ENCODE measurements around the gene BRSK2. TPM values are rescaled to one million over a fixed set of nuclear protein-coding genes. Genes with fewer than 3 reads are reported as not detected.

The BRSK2 gene
- total and polyA plus RNA-seq, 2 of the 4 experiments (the other 2 are of a cell fraction) = 0.18 to 0.62 TPM

- Histone ChIP-seq H3K4me2 (ENCODE audit: low read depth, low read length) (no peak overlapping the region), H2BK15ac (ENCODE audit: low read depth, low read length) (no peak overlapping the region), H4K8ac (ENCODE audit: low read depth in 2 of 2, low read length in 2 of 2) (no peak overlapping the region), H2BK5ac (ENCODE audit: low read depth, low read length, poor library complexity, severe bottlenecking) (no peak overlapping the region), H3K4me1 (ENCODE audit: control insufficient read depth, insufficient read depth, low read length) (peaks cover 1% of the 10 kb centered on the region; the same call in 1 of the 2 replicates), H3K56ac (ENCODE audit: extremely low read depth, insufficient read depth, low read length) (no peak overlapping the region), H4K5ac (ENCODE audit: low read depth, low read length) (no peak overlapping the region), H3K4ac (ENCODE audit: low read depth, low read length) (no peak overlapping the region), H3K27me3 (ENCODE audit: control insufficient read depth, insufficient read depth, low read length) (peaks cover 8% of the 10 kb centered on the region), H3K79me1 (ENCODE audit: low read depth in 1 of 2, low read length in 2 of 2) (no peaks in the 10 kb centered on the region), H2AFZ (replicated peaks; ENCODE audit: low read length, poor library complexity) (no peak overlapping the region), H3K14ac (replicated peaks; ENCODE audit: low read depth, low read length) (no peak overlapping the region), H3K23ac (ENCODE audit: low read depth, low read length) (no peak overlapping the region), H2BK20ac (ENCODE audit: low read depth, low read length) (no peak overlapping the region), H3K27ac (ENCODE audit: insufficient read depth, low read length) (no peak overlapping the region), H3K36me3 (ENCODE audit: control insufficient read depth, insufficient read depth, low read length) (no peaks in the 10 kb centered on the region), H2AK9ac (replicated peaks; ENCODE audit: low read depth, low read length, poor library complexity) (no peak overlapping the region), H3K9me1 (ENCODE audit: insufficient read depth, low read length) (no peaks in the 10 kb centered on the region), H3K9me3 (ENCODE audit: control insufficient read depth, insufficient read depth, low read length) (no peaks in the 10 kb centered on the region), H3K9ac (ENCODE audit: low read depth, low read length) (no peak overlapping the region), H2AK5ac (ENCODE audit: low read depth, low read length) (no peak overlapping the region), H4K91ac (ENCODE audit: insufficient read depth, low read depth, low read length) (no peak overlapping the region), H2BK120ac (ENCODE audit: low read depth, low read length) (no peak overlapping the region), H3K4me3 (ENCODE audit: insufficient read depth, low read depth, low read length) (no peak overlapping the region), H3K18ac (ENCODE audit: low read depth, low read length) (no peak overlapping the region), H4K20me1 (ENCODE audit: insufficient read depth, low read length) (no peaks in the 10 kb centered on the region)
- no TSS peak for BruUV-seq (replicated peaks)
- TF ChIP-seq RFX5 (IDR thresholded peaks at IDR 0.05; ENCODE audit: low read depth, low read length) (no peak), RCOR1 (IDR thresholded peaks at IDR 0.05; ENCODE audit: insufficient replicate concordance, low read length) (no peak), FOS (IDR thresholded peaks at IDR 0.05; ENCODE audit: low read depth, low read length) (no peak), CEBPB (IDR thresholded peaks at IDR 0.05; ENCODE audit: low read depth, low read length) (no peak), CHD1 (IDR thresholded peaks at IDR 0.05; ENCODE audit: low read depth, low read length) (no peak), SMC3 (IDR thresholded peaks at IDR 0.05; ENCODE audit: low read depth, low read length) (no peak), BHLHE40 (IDR thresholded peaks at IDR 0.05; ENCODE audit: low read depth, low read length) (no peak), NFE2L2 (IDR thresholded peaks at IDR 0.05; ENCODE audit: low read depth, low read length) (no peak), MXI1 (IDR thresholded peaks at IDR 0.05; ENCODE audit: borderline replicate concordance, low read depth, low read length) (no peak), MAFK (IDR thresholded peaks at IDR 0.05; ENCODE audit: low read depth, low read length) (no peak), USF2 (IDR thresholded peaks at IDR 0.05; ENCODE audit: low read depth, low read length) (no peak), CTCF (conservative IDR thresholded peaks at IDR 0.05; ENCODE audit: low read depth, low read length) (no peak)
- ATAC-seq (ENCODE audit: low read depth) (no peak), DNase-seq (no peak)
- dilution Hi-C loops (cut with HindIII; ENCODE audit: low sequenced_read_pairs, unreplicated experiment) (no loop called here), in situ Hi-C loops (cut with MboI; ENCODE audit: low sequenced_read_pairs) (no loop called here), intact Hi-C loops (cut with micrococcal nuclease) (no loop called here)
- WGBS, 2 experiments (ENCODE audit: extremely low coverage in 2 of 2, insufficient read length in 1 of 2) = 52% methylated on average over 10 of the region's 19 CpGs; no CpG with 5 or more reads in 1 of the 2 experiments
- ChIA-PET POLR2A (ENCODE audit: unreplicated experiment) (no interaction called here), CTCF (interaction anchor here (0.5 to 0.8 kb wide), 2 partner anchors 31 to 137 kb away, joined by 3 read pairs; no protein-coding TSS in a partner anchor)
These were observed 48.7 kb downstream of the BRSK2 start for GRCh38 chr11:1438261-1438966.

Data from IMR-90 (cell line).